Left ventricle myocardium inferior (tissue), 1 donor: ENCODE results near the gene MYCBPAP. TPM values are rescaled to one million over a fixed set of nuclear protein-coding genes. Genes with fewer than 3 reads are reported as not detected.

Source experiments
- DNase-seq: peaks from one replicate; pipeline ENCODE4 v3.0.0-alpha.2; 2020
- H3K27ac ChIP-seq: fragments of 200-600 bp; replicated peaks from 2 replicates; pipeline ENCODE4 v1.8.0; 2021
- H3K27me3 ChIP-seq: fragments of 200-600 bp; 2 replicates; pipeline ENCODE4 v1.8.0; 2021; ENCODE audit warnings: low read depth
- H3K36me3 ChIP-seq: fragments of 200-600 bp; 2 replicates; pipeline ENCODE4 v1.8.0; 2021
- H3K4me1 ChIP-seq: fragments of 200-600 bp; 2 replicates; pipeline ENCODE4 v1.8.0; 2021
- H3K4me3 ChIP-seq: fragments of 200-600 bp; 2 replicates; pipeline ENCODE4 v1.8.0; 2021; ENCODE audit warnings: mild to moderate bottlenecking, moderate library complexity
- H3K9me3 ChIP-seq: fragments of 200-600 bp; replicated peaks from 2 replicates; pipeline ENCODE4 v1.8.0; 2021
- intact Hi-C: fragments of 100-400 bp; cut with micrococcal nuclease; formaldehyde crosslinking; loops from one replicate; pipeline ENCODE4 v1.11.0; 2022
- long read RNA-seq: library from polyadenylated mRNA; unstranded; transcript quantifications from one replicate; pipeline ENCODE4 v2.0.0, GENCODE V29; 2021
- total RNA-seq: library from RNA; stranded (reverse); fragmentation: NEBNext Ultra II Directional; extraction: Animal tissue kit (Norgen Biotek cat#: 25700); gene quantifications from one replicate; pipeline ENCODE4 v1.2.1, GENCODE V29; 2021
- TF ChIP-seq, protein P1 (sequence below): fragments of 200-600 bp; IDR thresholded peaks from 2 replicates; pipeline ENCODE4 v1.8.0; 2021; ENCODE audit warnings: antibody characterized with exemption, mild to moderate bottlenecking, borderline replicate concordance
- donor health status: DM: no; HTN: yes; CAD: no; lungs with severe emphysema.

The MYCBPAP gene, protein sequence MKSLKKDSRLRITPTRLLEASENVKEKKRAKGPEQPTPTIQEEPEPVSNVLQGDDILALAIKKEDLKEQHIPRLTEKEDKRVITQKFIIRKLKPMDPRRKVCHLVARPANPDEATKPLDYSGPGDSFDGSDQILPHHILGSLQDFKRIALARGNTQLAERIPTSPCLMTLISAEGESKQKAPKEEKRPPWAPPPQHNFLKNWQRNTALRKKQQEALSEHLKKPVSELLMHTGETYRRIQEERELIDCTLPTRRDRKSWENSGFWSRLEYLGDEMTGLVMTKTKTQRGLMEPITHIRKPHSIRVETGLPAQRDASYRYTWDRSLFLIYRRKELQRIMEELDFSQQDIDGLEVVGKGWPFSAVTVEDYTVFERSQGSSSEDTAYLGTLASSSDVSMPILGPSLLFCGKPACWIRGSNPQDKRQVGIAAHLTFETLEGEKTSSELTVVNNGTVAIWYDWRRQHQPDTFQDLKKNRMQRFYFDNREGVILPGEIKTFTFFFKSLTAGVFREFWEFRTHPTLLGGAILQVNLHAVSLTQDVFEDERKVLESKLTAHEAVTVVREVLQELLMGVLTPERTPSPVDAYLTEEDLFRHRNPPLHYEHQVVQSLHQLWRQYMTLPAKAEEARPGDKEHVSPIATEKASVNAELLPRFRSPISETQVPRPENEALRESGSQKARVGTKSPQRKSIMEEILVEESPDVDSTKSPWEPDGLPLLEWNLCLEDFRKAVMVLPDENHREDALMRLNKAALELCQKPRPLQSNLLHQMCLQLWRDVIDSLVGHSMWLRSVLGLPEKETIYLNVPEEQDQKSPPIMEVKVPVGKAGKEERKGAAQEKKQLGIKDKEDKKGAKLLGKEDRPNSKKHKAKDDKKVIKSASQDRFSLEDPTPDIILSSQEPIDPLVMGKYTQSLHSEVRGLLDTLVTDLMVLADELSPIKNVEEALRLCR
- total RNA-seq: 0.82 TPM
- long read RNA-seq: 0 reads

DNA sequence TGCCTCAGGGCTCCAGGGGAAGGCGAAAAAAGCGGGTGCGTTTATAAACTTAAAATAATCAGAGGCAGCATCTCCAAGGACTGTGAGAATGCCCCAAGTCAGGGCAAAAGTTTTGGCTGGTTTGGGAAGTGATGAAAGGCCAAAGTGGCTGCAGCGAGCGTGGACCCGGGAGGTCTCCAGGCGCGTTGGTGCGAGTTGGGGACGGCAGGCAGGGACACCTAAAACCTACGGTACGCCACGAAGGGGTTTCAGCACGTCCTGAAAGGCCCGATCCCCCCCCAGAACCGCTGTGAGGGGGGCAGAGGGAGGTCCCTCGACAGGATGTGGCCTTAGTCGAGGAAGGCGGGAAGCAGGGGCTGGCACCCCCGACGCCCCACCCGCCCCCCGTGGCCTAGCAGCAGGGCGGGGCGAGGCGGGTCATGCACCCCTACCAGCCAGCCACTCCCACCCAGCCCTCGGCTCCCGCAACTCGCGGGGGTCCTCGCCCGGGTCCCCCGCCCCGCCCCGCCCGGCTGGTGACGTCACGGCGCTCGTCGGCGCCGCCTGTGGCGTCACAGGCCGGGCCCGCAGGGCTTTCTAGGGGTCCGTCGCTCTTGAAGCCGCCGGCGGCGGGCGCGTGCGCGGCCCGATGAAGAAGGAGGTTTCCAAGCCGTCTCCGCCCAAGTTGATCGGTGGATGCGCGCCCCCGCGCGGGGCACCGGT, at the start of gene MYCBPAP:
Gene MYCBPAP, plus strand, starts transcription at position 569 of the 702 bp plus-strand sequence. CDS start 236 bp downstream, outside the sequence.
- DNase-seq: peak; percentile 86
- intact Hi-C loops: no loop called here
- Histone ChIP-seq H3K27me3 (no peaks in the 10 kb centered on the region), H3K9me3 (no peaks in the 10 kb centered on the region), H3K27ac (peak within 1 kb of the TSS; percentile 78), H3K4me3 (peak within 1 kb of the TSS; percentile 76), H3K4me1 (peaks cover 29% of the 10 kb centered on the region), H3K36me3 (no peaks in the 10 kb centered on the region)
- TF ChIP-seq, protein P1, sequence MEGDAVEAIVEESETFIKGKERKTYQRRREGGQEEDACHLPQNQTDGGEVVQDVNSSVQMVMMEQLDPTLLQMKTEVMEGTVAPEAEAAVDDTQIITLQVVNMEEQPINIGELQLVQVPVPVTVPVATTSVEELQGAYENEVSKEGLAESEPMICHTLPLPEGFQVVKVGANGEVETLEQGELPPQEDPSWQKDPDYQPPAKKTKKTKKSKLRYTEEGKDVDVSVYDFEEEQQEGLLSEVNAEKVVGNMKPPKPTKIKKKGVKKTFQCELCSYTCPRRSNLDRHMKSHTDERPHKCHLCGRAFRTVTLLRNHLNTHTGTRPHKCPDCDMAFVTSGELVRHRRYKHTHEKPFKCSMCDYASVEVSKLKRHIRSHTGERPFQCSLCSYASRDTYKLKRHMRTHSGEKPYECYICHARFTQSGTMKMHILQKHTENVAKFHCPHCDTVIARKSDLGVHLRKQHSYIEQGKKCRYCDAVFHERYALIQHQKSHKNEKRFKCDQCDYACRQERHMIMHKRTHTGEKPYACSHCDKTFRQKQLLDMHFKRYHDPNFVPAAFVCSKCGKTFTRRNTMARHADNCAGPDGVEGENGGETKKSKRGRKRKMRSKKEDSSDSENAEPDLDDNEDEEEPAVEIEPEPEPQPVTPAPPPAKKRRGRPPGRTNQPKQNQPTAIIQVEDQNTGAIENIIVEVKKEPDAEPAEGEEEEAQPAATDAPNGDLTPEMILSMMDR: peak; percentile 27

DNA sequence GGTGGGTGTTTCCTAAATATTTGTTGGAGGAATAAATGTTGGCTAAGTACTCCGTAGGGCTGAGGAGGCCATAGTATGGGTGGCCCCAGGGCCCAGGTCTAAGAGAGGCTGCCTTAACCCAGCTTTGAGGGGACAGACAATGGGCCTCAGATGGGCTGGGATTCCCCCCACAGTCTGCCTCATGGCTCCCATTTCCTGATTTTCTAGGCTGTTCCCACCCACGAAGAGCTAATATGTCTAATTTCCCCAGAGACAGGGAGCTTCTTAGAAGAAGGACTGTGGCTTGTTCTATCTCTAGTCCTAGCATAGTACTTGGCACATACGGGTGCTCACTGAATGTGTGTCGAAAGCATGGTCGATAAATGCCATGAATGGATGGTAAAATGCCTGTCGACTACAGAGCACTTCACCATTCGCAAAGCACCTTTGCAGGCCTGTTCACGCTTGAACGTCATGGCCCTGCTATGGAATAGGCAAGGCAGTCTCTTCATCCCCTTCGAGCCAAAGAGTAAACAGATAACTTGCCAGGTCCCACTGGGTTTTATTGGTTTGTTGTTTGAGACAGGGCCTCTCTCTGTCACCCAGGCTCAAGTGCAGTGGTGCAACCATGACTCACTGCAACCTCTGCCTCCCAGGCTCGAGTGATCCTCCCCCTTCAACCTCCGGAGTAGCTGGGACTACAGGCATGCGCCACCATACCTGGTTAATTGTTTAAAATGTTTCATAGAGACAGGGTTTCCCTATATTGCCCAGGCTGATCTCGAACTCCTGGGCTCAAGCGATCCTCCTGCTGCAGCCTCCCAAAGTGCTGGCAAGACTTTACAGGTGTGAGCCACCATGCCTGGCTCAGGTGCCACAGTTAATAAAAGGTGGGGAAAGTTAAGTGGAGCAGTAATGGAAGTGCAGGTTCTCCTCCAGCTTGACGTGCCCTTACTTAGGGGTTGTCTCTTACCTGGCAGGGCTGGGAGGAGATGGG, 49.2 kb upstream of the MYCBPAP start:
- TF ChIP-seq, protein P1: no peak
- intact Hi-C loops: no loop called here
- no peaks in the 10 kb centered on the region for H3K27me3 ChIP-seq
- DNase-seq: no peak
- H3K36me3 ChIP-seq: no peaks in the 10 kb centered on the region
- no peaks in the 10 kb centered on the region for H3K4me1 ChIP-seq
- H3K4me3 ChIP-seq: no peak overlapping the region
- no peak overlapping the region for H3K27ac ChIP-seq
- H3K9me3 ChIP-seq: no peaks in the 10 kb centered on the region

DNA sequence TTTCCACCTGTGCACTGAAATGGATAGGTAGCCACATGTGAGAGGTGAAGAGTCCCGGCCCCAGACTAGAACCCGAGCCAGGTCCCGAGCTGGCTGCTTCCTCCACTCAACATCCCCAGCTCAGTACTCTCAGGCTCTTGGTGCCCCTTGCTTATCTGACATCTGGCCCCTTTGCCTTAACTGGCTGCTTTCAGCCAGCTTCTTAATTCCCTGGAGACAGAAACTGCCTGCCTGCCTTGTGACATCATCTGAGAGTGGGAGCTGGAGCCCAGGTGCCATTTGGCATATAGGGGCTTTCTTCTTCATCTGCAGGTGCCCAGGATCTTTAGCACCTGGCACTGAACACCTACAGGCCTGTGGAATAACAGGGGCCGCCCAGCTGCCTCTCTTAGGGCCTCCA, 48.5 kb upstream of the MYCBPAP start:
- no peaks in the 10 kb centered on the region for H3K9me3 ChIP-seq
- no peak overlapping the region for H3K4me3 ChIP-seq
- DNase-seq: no peak
- intact Hi-C loops: no loop called here
- no peak overlapping the region for H3K27ac ChIP-seq
- TF ChIP-seq, protein P1: no peak
- H3K27me3 ChIP-seq: no peaks in the 10 kb centered on the region
- no peaks in the 10 kb centered on the region for H3K4me1 ChIP-seq
- no peaks in the 10 kb centered on the region for H3K36me3 ChIP-seq

DNA sequence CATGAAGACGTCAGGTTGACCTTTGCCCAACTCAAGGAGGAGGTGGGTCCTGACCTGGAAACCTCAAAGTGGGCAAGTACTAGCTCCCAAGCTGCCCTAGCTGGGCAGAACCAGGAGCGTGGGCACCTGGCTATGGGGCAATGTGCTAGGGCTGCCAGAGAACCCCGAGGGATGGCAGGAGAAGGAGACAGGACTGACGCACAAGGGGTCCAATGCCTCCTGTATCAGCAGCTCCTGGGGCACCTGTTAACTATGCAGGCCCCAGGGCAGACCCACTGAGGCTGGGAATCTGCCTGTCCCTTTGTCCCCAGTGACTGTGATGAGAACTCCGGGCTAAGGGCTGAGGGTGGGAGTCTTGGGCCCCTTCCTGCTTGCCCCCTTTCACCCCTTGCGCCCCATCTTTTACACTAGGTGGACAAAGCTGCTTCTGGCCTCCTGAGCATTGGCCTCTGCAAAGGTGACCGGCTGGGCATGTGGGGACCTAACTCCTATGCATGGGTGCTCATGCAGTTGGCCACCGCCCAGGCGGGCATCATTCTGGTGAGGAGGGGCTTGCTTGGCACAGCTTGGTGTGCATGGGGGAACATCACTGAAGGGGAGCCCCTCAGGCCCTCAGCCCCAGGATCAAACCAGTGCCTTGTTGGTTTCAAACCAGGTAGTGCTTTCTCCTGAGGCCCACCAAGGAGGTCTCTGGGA, 47.3 kb upstream of the MYCBPAP start:
- Histone ChIP-seq H3K4me3 (no peak overlapping the region), H3K9me3 (no peaks in the 10 kb centered on the region), H3K27ac (no peak overlapping the region), H3K36me3 (no peaks in the 10 kb centered on the region), H3K4me1 (no peaks in the 10 kb centered on the region), H3K27me3 (no peaks in the 10 kb centered on the region)
- DNase-seq: no peak
- intact Hi-C loops: no loop called here
- TF ChIP-seq, protein P1: no peak
